Activated CD8-positive, alpha-beta T cell treated with anti-CD3 and anti-CD28 coated beads, Interleukin-2, amount 10 ng/mL, durations not matched to agents 7 days and 5 days (primary cell): Measurements from ENCODE around the gene WNT2. TPM values are rescaled to one million over a fixed set of nuclear protein-coding genes. Genes with fewer than 3 reads are reported as not detected.

Experiments
- ATAC-seq: fragments of 150-1000 bp; cut with Tn5 transposase; one replicate; pipeline ENCODE4 v1.10.0; 2021; ENCODE audit warnings: moderate library complexity
- CTCF ChIA-PET: fragments of 350-600 bp; sonication (Branson Sonifier 250); formaldehyde crosslinking; loops from one replicate; lab custom pipeline; 2021; ENCODE audit warnings: antibody characterized with exemption; lab: Charles Lee
- POLR2A ChIA-PET: fragments of 350-600 bp; sonication (Branson Sonifier 250); formaldehyde crosslinking; loops from one replicate; lab custom pipeline; 2021; ENCODE audit warnings: antibody characterized with exemption; lab: Charles Lee
- DNase-seq: peaks from one replicate; pipeline ENCODE4 v3.0.0-alpha.2; 2020
- H3K27ac Mint-ChIP-seq: one replicate; pipeline ENCODE4 v1.8.0; 2021; ENCODE audit warnings: mild to moderate bottlenecking, mixed read lengths
- H3K27me3 Mint-ChIP-seq: one replicate; pipeline ENCODE4 v1.8.0; 2021; ENCODE audit warnings: low read depth, mixed read lengths
- H3K36me3 Mint-ChIP-seq: one replicate; pipeline ENCODE4 v1.8.0; 2021; ENCODE audit warnings: low read depth, mixed read lengths
- H3K4me1 Mint-ChIP-seq: one replicate; pipeline ENCODE4 v1.8.0; 2021; ENCODE audit warnings: low read depth, mixed read lengths
- H3K4me3 Mint-ChIP-seq: one replicate; pipeline ENCODE4 v1.8.0; 2021; ENCODE audit warnings: mild to moderate bottlenecking, mixed read lengths
- H3K9me3 Mint-ChIP-seq: one replicate; pipeline ENCODE4 v1.8.0; 2022; ENCODE audit warnings: mixed read lengths; ENCODE audit not compliant: insufficient read depth
- total RNA-seq, 2 experiments: library from RNA; stranded (reverse); gene quantifications; one replicate each; pipeline ENCODE4 v1.2.3, GENCODE V29; 2021

Gene WNT2
- total RNA-seq, 2 experiments from 2014 or later: not detected

DNA sequence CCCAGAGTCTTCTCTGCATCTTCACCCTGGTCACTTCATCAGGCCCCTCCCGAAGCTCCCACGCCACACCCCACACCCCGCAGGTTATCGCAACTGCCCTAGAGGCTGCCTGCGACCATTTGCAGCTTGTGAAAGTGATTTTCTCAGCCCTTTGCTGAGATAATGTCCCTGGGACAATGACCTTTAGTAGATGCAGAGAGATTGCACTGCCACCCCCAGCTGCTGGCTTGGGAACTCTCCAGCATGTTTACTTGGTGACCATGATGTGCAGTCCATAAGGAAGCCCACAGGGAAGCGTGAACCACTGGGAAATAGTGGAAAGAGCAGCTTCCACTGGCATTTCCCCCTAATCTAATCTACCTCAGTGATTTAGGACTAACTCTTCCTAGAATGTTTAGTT, 97.3 kb downstream of the WNT2 start:
- Mint-ChIP-seq H3K27ac (no peak overlapping the region), H3K4me1 (no peaks in the 10 kb centered on the region), H3K4me3 (no peak overlapping the region), H3K36me3 (no peaks in the 10 kb centered on the region), H3K9me3 (no peaks in the 10 kb centered on the region), H3K27me3 (no peaks in the 10 kb centered on the region)
- no peak for ATAC-seq
- DNase-seq: no peak
- ChIA-PET POLR2A (no interaction called here), CTCF (no interaction called here)

Other genes starting within 250 kb of the WNT2 start
- not detected for gene ASZ1, start 104.4 kb upstream of the WNT2 start, total RNA-seq
- gene CFTR, start 157.0 kb upstream of the WNT2 start, total RNA-seq: not detected